Hematopoietic multipotent progenitor cell treated with erythropoietin and hydrocortisone succinate and interleukin-3 and kit ligand, for 6 days (in vitro differentiated cells): ENCODE measurements around the gene SPATA13.

Source experiments
- DNase-seq: peaks from one replicate; pipeline ENCODE4 v3.0.0-alpha.2; 2015

Gene SPATA13

DNA sequence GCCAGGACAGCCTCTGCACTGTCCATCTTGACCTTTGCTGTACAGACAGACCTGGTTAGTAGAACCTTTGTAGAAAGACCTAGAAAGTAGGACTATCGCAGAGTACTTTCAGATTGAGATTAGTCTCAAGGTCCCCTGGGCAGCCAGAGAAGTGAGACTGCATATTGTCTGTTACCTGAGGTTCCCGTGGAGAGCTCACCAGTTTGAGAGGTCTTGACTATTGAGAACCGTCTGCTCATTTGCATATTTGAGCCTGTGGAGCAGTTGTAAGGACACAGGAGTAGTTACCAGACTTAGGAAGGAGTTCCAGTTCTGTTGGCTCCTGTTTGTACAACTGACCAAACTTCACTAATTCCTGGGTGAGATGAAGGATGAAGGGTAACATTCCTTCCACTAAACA lies 66.2 kb downstream of the SPATA13 start:
- no peak for DNase-seq

DNA sequence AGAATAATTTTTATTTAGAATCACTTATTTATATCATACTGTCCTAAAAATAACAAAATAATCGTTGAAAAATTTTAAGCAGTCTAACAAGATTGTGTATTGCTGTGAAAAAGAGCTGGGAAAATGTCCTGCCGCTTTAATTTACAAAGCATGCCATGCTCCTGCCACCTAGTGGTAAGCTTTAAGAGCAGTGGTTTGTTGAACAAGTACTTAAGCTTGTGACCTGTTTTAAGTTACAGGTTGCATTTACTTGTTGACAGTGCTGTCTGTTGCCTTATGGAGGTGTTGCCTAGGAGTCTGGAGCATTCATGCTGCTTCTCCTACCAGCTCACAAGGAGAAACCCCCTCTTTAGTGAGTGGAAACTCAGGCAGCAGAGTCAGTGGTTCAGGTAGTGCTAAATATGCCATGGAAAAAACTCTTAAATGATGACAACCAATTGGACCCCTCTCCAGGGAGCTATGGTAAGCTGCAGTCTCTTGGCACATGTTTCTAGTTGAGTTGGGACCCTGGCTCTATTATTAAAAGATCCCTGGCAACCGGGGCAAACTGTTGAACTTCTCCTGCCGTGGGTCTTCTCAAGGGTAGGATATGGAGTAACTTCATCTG lies 68.4 kb downstream of the SPATA13 start:
- DNase-seq: peak; percentile 86

DNA sequence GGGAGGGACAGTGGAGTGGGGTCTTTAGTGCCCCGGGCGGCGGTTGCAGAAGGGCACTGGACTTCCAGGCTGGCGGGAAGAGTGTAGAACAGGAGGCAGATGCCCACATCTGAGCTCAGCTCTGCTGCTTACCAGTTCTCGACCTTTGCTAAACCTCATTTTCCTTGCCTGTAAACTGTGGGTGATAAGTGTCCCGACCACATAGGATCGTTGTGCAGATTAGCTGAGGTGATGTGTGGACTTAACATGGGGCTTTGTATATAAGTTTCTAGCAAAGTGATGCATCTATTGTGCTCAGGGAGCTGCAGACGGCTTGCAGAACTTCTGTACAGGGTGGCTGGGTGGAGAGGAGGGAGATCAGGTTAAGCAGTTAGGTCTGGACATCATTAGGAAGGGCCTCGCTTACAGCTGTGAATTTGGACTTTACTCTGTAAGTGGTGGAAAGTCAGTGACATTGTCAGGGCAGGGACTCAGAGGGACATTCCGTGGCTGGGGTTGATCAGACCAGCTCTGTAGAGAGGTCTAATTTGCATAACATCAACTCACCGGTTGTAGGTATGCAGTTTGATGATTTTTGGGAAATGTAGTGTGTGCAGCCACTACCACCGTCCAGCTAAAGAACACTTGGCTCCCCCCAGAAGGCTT lies 70.0 kb downstream of the SPATA13 start:
- DNase-seq: no peak

DNA sequence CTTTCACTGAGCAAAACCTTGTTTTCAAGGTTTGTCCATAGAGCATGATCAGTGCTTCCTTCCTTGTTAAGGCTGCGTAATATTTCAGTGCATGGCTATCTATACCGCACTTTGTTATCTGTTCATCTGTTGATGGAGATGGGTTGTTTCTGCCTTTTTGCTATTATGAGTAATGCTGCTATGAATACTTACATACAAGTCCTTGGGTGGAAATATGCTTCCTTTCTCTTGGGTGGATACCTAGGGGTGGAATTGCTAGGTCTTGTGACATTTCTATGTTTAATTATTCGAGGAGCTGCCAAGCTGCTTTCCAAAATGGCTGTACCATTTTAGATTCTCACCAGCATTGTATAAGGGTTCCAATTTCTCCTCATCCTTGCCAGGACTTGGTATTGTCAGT lies 70.9 kb downstream of the SPATA13 start:
- no peak for DNase-seq

DNA sequence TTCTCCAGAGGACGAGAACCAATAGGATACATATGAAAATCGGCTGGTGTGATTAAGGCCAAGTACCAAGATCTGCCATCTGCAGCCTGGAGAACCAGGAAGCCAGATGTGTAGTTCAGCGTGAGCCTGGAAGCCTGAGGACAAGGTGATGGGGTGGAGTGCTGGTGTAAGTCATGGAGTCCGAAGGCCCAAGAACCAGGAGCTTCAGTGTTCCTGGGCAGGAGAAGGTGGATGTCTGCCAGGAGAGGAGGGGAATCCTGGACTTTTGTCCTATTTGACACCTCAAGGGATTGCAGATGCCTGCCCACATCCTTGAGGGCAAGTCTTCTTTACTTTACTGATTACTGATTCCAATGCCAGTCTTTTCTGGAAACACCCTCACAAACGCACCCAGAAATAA lies 71.5 kb downstream of the SPATA13 start:
- DNase-seq: no peak

DNA sequence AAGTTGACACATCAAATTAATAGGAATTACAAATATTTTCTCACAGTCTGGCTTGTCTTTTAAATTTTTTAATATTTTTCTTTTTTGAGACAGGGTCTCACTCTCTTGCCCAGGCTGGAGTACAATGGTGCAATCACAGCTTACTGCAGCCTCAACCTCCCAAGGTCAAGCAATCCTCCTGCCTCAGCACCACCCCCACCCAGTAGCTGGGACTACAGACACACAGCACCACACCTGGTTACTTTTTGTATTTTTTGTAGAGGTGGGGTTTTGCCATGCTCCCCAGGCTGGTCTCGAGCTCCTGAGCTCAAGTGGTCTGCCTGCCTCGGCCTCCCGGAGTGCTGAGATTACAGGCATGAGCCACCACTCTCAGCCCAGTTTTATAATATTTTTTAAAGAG lies 72.0 kb downstream of the SPATA13 start:
- DNase-seq: no peak

DNA sequence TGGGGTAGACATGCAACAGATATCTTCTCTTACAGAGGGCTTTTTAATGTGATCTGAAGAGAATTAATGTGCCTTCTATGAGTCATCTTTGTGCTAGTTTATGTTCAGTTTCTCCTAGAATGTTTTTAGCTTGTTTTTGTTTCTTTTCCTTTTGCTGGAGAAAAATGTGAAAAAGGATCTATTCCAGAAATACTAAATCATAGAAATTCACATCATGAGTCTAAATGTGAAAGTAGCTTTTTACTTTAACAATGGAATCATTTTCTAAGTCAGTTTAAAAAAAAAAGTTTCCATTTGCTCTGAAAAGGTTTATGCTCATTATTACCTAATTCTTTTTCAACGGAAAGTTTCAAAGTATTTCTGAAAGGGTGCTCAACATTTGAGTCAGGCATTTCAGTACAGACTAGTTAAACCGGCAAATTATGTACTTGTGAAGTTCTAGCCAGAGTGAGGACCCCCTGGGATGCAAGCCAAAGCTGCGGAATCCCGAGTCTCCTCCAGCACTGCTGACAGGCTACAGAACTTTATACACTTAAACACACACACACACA lies 72.9 kb downstream of the SPATA13 start:
- no peak for DNase-seq

DNA sequence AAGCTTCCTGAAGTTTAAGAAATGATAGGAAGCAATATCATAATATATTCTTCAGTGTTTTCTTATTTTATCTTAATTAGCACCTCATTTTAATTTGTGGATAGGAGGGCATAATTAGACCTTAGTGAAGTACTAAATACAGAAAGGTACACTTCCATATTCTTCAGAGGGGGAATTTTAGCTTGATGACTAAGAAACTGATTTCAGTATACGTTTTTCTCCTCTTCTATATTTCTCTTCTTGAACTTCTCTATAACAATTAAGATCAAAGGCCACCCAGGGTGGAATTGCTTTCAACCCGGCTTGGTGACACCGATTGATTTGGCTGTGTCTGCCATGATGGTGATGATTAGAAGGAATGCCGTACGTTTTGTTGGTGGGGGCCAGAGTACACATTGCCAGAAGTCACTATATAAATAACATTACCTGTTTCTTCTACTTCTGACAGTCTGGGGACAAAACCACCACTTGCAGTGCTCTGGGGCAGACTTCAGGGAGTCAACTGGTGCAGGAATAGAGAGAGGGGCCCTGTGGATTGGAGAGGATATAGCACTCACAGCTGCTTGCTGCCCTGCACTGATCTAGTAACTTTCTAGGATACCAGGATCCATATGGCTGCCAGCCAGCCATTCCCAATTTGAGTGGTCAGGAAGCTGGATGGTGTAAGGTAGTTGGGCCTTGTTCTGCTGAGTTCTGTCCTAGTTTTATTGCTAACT lies 73.8 kb downstream of the SPATA13 start:
- DNase-seq: no peak

DNA sequence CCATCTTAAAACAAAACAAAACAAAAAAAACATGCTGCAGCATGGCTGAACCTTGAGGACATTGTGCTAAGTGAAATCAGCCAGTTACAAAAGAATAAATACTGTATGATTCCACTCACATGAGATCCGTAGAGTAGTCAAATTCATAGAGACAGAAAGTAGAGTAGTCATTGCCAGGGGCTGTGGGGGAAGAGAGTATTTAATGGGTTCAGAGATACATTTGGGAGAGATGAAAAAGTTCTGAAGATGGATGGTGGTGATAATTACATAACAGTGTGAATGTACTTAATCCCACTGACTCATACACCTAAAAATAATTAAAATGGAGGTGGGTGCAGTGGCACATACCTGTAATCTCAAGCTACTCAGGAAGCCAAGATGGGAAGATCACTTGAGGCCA lies 76.8 kb downstream of the SPATA13 start:
- no peak for DNase-seq

DNA sequence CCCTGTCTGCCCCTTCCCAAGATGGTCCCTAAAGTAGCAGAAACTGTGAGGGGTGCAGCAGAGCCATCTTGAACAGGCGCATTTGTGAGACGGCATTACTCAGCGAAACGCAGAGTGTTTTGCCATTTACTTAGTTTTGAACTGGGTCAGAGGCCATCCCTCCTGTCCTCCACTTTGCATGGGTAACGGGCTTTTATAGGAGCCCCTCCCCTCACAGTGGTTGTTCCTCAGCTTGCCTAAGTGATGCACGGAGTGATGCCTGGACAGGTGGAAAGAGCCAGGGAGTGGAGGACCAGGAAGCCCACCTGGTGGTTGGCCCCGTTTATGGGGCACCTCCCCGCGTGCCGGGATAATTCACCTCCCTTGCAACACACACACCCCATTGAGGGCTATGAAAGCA lies 80.8 kb downstream of the SPATA13 start:
- DNase-seq: no peak

DNA sequence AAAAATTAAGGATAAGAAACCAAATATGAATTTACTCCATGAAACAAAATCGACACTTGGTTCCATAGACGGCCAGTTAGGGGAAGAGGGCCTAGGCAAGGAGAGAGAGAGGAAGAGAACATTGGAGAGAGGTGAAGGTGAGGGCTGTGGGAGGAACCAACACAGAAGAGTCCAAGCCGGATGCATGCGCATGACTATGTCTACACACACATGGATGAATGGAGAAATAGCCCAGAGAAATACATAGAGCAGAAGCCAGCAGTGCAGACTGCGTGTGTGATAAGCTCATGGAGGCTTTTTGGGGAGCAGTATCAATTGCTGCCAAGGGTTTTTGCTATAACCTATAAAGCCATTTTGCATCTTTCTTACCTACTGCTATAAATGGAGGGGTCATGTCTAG lies 81.6 kb downstream of the SPATA13 start:
- DNase-seq: no peak

DNA sequence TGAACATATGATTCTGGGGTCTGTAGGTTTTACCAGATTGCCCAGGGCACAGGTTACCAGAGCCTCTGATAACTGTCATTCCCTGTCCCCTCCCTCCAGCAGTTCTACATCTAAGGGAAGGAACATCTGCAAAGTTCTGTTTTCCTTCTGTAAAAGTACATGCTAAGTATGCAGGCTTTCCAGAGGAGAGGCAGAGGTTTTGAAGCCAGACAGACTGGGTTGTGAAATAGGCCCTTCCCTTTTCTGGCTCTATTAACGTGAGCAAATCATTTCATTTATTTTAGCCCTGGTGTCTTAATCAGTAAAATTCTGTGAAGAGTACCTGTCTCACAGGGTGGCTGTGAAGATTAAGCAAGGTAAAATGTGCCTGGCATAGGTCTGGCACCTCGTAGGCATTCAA lies 82.8 kb downstream of the SPATA13 start:
- peak; percentile 30 for DNase-seq

DNA sequence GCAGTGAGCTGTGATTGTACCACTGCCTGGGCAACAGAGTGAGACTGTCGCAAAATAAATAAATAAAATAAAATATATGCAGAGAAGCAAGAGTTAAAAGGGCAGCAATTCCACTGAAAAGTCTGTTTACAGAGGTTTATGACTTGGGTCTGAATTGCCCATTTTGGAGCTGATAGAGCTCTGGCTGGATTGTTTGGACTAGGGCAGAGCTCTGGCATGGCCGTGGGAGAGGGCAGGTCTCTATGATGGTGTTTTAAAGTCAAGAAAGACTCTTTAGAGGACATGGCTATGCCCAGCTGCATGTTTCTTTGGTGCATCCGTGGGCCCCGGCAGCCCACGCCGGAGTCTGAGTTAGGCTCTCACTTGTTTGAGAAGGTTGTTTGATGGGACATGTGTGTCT lies 84.3 kb downstream of the SPATA13 start:
- DNase-seq: no peak

DNA sequence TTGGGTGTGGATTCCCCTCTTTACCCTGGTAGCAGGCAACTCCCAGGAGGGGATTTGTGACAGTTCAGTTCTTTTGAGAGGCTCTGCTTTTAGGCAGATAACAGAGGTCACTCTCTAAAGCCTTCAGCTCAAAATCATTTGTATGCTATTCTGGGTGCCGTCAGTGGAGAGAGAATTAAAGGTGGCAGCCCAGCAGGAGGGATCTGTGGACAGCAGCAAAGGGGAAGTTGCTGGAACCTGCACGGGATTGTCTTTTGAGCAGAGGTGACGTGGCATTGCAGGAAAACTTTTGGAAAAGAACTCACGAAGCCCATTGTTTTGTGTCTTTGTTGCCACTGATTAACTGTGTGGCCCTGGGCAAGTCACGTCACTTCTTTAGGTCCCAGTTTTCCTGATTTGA lies 86.5 kb downstream of the SPATA13 start:
- no peak for DNase-seq

DNA sequence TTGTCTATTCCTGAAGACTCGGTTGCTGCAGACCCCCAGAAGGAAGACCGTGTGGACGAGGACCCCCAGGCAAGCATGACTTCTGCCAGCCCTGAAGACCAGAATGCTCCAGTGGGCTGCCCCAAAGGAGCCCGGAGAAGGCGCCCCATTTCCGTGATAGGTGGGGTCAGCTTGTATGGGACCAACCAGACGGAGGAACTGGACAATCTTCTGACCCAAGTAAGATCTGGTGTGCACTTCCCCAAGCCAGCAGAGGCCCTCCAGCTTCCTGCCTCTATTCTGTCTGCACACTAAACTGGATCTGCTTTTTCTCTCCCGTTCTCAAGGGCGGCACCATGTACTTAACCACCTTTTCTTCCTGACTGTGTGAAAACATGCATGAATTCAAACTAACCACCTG lies 89.1 kb downstream of the SPATA13 start:
- no peak for DNase-seq

DNA sequence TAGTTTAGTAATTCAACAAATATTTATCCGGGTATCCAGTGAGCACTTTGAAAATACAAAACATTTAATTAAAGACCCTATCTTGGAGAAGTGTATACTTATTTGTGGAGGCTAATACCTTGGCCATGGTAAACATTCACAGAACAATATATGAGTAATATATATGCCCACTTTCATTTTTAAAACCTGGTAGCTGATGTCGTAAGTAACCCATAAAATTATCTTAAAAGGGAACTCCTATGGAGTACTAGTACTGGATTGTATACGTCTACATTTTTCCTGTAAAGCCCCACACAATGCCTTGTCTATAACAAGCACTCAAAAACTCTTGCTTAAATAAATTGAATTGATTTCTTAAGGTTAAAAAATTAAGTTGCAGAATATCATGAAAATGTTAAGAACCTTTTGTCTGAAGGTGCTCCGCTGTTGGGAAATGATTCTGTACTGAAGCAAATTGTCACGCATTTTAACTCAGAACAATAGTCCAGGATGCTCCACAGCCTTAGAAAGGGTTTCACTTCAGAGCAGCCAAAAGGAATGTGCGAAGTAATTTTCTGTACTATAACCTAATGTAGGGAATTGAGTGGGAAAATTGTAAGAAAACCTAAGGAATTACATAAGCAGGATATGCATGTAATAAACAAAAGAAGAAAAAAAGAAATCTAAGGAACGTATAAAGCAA lies 90.0 kb downstream of the SPATA13 start:
- no peak for DNase-seq

DNA sequence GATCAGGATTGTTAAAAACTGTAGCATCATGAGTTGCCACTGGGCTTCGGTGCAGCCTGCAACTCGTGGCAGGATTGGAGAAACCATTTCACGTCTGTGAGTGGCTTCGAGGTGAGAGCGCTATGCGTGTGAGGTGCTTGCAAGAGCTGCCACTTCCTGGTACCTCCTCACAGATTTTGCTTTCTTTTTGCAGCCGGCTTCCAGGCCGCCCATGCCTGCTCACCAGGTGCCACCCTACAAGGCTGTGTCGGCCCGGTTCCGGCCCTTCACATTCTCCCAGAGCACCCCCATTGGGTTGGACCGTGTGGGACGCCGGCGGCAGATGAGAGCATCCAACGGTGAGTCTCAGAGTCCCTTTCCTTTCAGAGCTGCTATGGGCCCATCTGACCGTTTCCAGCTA lies 91.0 kb downstream of the SPATA13 start:
- no peak for DNase-seq

DNA sequence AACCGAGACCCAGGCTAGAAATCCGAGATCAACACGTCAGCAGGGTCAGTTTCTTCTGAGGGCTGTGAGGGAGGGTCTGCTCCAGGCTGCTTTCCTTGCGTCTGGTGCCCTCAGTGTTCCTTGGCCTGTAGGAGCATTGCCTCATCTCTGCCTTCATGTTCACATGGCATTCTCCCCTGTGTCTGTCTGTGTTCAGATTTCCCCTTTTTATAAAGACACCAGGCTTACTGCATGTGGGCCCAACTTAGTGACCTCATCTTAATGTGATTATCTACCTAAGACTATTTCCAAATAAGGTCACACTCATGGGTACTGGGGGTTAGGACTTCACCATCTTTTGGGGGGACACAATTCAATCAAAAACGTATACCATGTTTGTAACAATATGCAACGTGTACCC lies 91.6 kb downstream of the SPATA13 start:
- no peak for DNase-seq

DNA sequence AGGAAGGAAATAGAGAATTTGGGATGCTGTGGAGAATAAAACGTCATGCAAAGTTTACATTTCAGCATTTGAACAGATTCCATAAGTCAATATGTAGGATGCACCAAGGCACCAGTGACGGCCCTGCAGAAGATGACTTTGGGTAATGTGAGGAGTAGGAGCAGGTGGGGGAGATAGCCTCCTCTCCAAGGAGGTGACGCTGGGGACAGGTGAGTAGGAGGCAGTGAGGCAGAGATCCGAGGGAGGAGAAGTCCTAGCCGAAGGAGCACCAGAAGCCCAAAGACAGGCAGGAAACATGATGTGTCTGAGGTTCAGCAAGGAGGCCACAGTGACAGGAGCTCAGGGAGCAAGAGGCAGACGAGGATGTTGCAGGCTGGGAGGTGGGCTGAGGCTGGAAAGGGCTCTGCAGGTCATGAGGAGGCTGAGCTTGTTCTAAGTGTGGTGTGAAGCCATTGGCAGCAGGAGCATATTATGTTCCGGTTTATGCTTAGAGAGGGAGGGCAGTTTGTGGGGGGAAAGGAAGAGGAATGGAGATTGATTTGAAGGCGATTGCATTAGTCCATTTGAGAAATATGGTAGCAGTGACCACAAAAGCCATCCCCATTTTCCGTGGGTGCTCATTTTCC lies 93.1 kb downstream of the SPATA13 start:
- peak; percentile 15 for DNase-seq

DNA sequence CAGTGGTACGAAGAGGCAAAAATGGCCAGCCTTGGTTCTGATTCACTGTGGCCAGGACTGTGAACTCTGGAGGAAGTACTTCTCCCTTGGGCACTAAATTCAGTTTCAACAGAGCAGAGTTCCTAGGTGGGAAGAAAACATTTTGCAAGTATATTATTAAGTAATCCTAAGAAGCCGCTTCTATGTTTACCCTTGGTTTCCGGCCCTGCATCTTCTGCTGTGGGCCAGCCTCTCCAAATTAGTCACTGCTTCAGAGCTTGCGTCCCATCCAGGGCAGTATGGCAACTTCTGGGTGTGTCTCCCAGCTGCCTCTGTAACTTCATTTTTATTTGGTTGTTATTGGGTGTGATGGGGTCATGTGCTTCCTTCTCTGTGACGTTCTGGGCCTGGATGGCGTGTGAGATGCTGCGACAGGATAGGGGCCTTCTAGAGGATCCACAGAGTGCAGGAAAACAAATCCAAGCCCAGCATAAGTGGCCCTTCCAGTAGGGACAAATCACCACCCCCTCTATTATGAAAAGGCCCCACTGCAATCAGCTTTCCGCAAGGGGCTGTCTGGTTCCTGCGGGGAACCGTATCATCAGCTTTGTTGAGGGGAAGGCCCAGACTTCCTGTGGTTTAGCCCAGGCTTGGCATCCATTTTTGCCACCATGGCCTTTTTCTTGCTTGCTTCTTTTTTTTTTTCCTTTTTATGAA lies 93.8 kb downstream of the SPATA13 start:
- DNase-seq: peak; percentile 43

DNA sequence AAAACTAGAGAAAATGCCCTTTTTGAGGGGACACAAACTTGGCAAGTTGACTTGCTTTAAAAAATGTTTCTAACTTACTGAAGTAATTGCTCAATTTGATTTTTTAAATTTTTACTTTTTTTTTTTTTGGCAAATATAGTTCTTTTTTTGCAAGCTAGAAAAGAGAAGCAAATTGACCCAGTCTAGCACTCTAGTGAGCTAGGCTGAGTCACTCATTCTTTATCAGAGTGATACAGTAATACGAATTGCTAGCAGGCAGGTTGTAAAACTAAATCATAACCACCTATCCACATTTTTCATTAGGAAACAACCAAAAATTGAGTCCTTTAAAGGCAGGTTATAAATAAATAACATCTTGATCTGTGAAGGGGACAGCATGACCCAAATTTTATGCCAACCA lies 97.0 kb downstream of the SPATA13 start:
- DNase-seq: no peak

DNA sequence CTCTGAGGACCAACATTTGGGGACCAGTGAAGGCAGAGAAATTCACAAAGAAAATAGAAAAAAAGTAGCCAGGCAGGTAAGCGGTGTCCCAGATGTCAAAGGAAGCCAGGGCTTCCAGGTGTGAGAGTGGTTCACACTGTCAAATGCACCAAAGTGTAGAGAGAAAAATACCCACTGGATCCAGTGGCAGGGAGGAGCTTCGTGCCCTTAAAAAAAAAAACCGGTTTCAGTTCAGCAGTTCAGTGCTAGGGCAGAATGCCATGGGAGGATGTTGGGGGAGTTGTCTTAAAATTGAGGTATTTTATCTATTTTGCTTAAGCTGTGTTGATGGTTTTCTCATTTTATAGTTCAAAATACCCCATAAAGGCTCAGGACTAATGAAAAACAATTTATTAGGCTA lies 101.0 kb downstream of the SPATA13 start:
- DNase-seq: no peak

DNA sequence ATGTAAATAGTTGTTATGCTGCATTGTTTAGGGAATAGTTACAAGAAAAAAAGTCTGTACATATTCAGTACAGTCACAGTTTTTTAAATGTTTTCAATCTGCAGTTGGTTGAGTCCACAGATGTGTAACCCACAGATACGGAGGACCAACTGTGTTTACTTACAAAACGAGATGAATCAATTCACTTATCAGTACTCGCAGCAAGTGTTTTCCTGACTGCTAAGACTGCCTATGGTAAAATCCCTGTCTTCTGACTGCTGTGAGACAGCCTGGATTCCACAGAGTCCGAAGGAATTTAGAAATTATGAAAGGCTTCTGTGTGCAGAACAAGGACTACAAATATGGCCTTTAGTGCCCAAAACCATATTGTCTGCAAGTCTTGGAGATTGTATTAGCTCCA lies 103.1 kb downstream of the SPATA13 start:
- DNase-seq: no peak
